ENCODE measurements around the gene HSD11B1. TPM values are rescaled to one million over a fixed set of nuclear protein-coding genes. Genes with fewer than 3 reads are reported as not detected.

The HSD11B1 gene
- polyA plus RNA-seq, 1 donor from 2014 or later = not detected

GRCh38 chr1:209777587-209777986, 72.9 kb downstream of the HSD11B1 start:
- TF ChIP-seq RAD21 (conservative IDR thresholded peaks at IDR 0.05) (no peak), TAF1 (IDR thresholded peaks at IDR 0.05; ENCODE audit: low read depth) (no peak), MXI1 (conservative IDR thresholded peaks at IDR 0.05; ENCODE audit: poor library complexity, severe bottlenecking) (no peak), CTCF (IDR thresholded peaks at IDR 0.05; ENCODE audit: poor library complexity, severe bottlenecking) (no peak), EP300 (conservative IDR thresholded peaks at IDR 0.05; ENCODE audit: poor library complexity, severe bottlenecking) (no peak), EZH2 (IDR thresholded peaks at IDR 0.05; ENCODE audit: borderline replicate concordance, insufficient read depth, low read length, poor library complexity, severe bottlenecking) (no peak), SMC3 (conservative IDR thresholded peaks at IDR 0.05; ENCODE audit: poor library complexity) (no peak), REST (IDR thresholded peaks at IDR 0.05; ENCODE audit: borderline replicate concordance) (no peak)
- H3K4me3 ChIP-seq (ENCODE audit: low read length) = no peak overlapping the region
- no peak overlapping the region for H3K4me2 ChIP-seq (ENCODE audit: low read length)
- H3K27me3 ChIP-seq (ENCODE audit: insufficient read depth, low read depth, low read length) = no peaks in the 10 kb centered on the region
- no peak overlapping the region for H2AFZ ChIP-seq (ENCODE audit: low read depth, low read length)
- H3K36me3 ChIP-seq (ENCODE audit: insufficient read depth, low read length) = no peaks in the 10 kb centered on the region
- H3K79me2 ChIP-seq (replicated peaks; ENCODE audit: insufficient read depth, low read length) = no peaks in the 10 kb centered on the region
- H3F3A ChIP-seq (ENCODE audit: insufficient read depth, low read length, poor library complexity, severe bottlenecking) = no peaks in the 10 kb centered on the region
- H3K27ac ChIP-seq (ENCODE audit: low read length) = no peak overlapping the region
- H3K9me3 ChIP-seq (ENCODE audit: low read length) = no peaks in the 10 kb centered on the region
- no peaks in the 10 kb centered on the region for H4K20me1 ChIP-seq (ENCODE audit: insufficient read depth)
- no peaks in the 10 kb centered on the region for H3K9me2 ChIP-seq (ENCODE audit: insufficient read depth, low read length)
- H3K9ac ChIP-seq (ENCODE audit: low read length) = no peak overlapping the region

- H3K79me2 ChIP-seq (replicated peaks; ENCODE audit: insufficient read depth, low read length) = no peaks in the 10 kb centered on the region
- no peaks in the 10 kb centered on the region for H3F3A ChIP-seq (ENCODE audit: insufficient read depth, low read length, poor library complexity, severe bottlenecking)
- no peaks in the 10 kb centered on the region for H3K27me3 ChIP-seq (ENCODE audit: insufficient read depth, low read depth, low read length)
- TF ChIP-seq EP300 (conservative IDR thresholded peaks at IDR 0.05; ENCODE audit: poor library complexity, severe bottlenecking) = no peak
- no peak for TF ChIP-seq MXI1 (conservative IDR thresholded peaks at IDR 0.05; ENCODE audit: poor library complexity, severe bottlenecking)
- no peak for TF ChIP-seq TAF1 (IDR thresholded peaks at IDR 0.05; ENCODE audit: low read depth)
- TF ChIP-seq SMC3 (conservative IDR thresholded peaks at IDR 0.05; ENCODE audit: poor library complexity) = no peak
- no peak for TF ChIP-seq REST (IDR thresholded peaks at IDR 0.05; ENCODE audit: borderline replicate concordance)
- no peak for TF ChIP-seq EZH2 (IDR thresholded peaks at IDR 0.05; ENCODE audit: borderline replicate concordance, insufficient read depth, low read length, poor library complexity, severe bottlenecking)
- no peak for TF ChIP-seq RAD21 (conservative IDR thresholded peaks at IDR 0.05)
- TF ChIP-seq POLR2AphosphoS5 (IDR thresholded peaks at IDR 0.05) = no peak
- no peak for TF ChIP-seq CTCF (IDR thresholded peaks at IDR 0.05; ENCODE audit: poor library complexity, severe bottlenecking)
- H3K9me3 ChIP-seq (ENCODE audit: low read length) = no peaks in the 10 kb centered on the region
- H3K4me2 ChIP-seq (ENCODE audit: low read length) = no peak overlapping the region
- no peak overlapping the region for H2AFZ ChIP-seq (ENCODE audit: low read depth, low read length)
- no peak overlapping the region for H3K4me3 ChIP-seq (ENCODE audit: low read length)
- H3K36me3 ChIP-seq (ENCODE audit: insufficient read depth, low read length) = no peaks in the 10 kb centered on the region
- H4K20me1 ChIP-seq (ENCODE audit: insufficient read depth) = no peaks in the 10 kb centered on the region
- H3K27ac ChIP-seq (ENCODE audit: low read length) = no peak overlapping the region
- no peaks in the 10 kb centered on the region for H3K9me2 ChIP-seq (ENCODE audit: insufficient read depth, low read length)
- no peak overlapping the region for H3K9ac ChIP-seq (ENCODE audit: low read length)
These were observed 73.5 kb downstream of the HSD11B1 start for GRCh38 chr1:209778102-209778501.
